Erythroblast (primary cell): ENCODE measurements around the gene PTX4.
A peak's percentile ranks its signal among the peaks of the same experiment; 100 is the strongest.
"Not testable (repeated sequence)": the region's sequence is repeated elsewhere in the genome, so short reads cannot be mapped to it uniquely, and the experiment has no call there.

Experiments
- DNase-seq, 2 experiments: peaks; one replicate each; lab custom pipeline; 2025; lab: John Stamatoyannopoulos, UW
- GATA1 ChIP-seq: IDR thresholded peaks from 2 replicates; pipeline ENCODE4 v1.6.1; 2011; ENCODE audit warnings: low read depth, mild to moderate bottlenecking, control low read depth, low read length, moderate library complexity
- POLR2A ChIP-seq: IDR thresholded peaks from 2 replicates; pipeline ENCODE4 v1.6.1; 2011; ENCODE audit warnings: mild to moderate bottlenecking, low read length

The PTX4 gene

GRCh38 chr16:1474082-1474795, 14.5 kb downstream of the PTX4 start:
- TF ChIP-seq GATA1 (no peak), POLR2A (no peak)
- DNase-seq: peak; percentile 59 to 63

DNA sequence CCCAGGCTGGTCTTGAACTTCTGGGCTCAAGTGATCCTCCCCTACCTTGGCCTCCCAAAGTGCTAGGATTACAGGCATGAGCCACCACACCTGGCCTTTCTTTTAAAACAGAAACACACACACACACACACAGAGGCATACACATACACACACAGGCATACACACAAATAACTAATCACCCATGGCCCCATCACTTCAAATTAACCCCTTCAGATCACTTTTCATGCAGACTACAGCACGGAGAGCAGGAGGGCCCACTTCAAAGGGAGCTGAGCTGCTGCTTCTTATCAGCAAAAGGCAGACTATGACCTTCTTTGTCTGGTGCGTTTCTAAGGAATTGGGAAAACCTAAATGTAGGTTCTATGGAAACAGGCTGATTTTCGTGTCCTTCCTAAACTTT, 15.8 kb downstream of the PTX4 start:
- TF ChIP-seq POLR2A: no peak
- TF ChIP-seq GATA1: no peak
- DNase-seq: peak; percentile 30 to 62

GRCh38 chr16:1471569-1472194, 17.1 kb downstream of the PTX4 start:
- TF ChIP-seq POLR2A (no peak), GATA1 (no peak)
- DNase-seq: no peak

GRCh38 chr16:1470481-1471251, 18.1 kb downstream of the PTX4 start:
- DNase-seq: no peak
- no peak for TF ChIP-seq GATA1
- TF ChIP-seq POLR2A: no peak

DNA sequence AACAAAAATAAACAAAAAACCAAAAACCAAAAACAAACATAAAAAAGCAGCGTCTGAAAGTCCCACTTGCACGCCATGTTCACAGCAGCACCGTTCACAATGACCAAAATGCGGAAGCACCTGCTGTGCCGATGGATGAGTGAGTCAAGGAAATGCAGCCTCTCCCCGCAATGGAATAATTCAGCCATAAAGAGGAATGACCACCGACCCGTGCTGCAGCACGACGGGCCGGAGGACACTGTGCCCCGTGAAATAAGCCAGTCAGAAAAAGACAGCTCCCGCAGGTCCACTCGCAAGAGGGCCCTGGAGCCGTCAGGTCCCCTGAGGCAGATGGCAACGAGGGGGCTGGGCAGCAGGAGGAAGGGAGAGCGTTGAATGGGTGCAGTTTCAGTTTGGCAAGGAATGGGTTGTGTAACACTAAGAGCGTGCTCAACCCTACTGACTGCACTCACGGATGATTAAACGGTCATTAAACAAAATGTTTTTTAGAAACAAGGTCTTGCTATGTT, 19.0 kb downstream of the PTX4 start:
- TF ChIP-seq GATA1 (no peak), POLR2A (no peak)
- DNase-seq: no peak

DNA sequence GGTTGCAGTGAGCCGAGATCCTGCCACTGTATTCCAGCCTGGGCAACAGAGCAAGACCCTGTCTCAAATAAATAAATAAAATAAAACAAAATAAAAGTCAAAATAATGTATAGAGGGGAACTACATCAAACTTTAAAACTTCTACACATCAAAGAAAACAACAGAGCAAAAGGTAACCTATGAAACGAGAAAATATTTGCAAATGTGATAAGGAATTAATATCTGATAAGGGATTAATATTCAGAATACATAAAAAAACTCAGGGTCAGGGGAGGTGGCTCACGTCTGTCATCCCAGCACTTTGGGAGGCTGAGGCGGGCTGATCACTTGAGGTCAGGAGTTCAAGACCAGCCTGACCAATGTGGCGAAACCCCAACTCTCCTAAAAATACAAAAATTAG, 19.6 kb downstream of the PTX4 start:
- DNase-seq: not testable (repeated sequence)

- TF ChIP-seq GATA1 (no peak), POLR2A (no peak)
- DNase-seq: no peak
Observed at GRCh38 chr16:1468426-1468810, 20.3 kb downstream of the PTX4 start.

DNA sequence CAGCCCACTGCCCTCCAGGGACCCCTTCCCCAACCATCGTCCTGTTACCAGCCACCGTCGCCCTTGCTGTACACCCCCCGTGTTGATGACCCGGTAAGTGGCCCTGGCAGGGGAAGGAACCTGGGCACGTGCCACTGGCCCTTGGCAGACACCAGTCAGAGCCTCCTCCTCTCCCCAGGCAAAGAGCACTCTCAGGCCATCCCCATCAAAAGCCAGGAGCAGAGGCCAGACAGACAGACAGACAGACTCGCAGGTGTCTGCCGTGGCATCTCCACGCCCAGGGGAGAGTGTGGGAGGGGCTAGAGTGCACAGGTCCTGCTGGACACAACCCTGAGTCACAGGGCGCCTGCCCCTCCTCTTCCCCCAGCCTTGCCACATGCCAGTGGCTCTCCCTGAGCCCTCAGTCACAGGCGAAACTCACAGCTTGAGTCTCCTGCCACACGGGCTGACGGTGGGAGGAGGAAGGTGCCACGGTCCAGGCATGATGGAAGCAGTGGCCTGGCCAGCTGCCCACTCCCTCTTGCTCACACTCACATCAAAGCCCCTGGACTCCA, 21.7 kb downstream of the PTX4 start:
- TF ChIP-seq GATA1 (no peak), POLR2A (no peak)

DNA sequence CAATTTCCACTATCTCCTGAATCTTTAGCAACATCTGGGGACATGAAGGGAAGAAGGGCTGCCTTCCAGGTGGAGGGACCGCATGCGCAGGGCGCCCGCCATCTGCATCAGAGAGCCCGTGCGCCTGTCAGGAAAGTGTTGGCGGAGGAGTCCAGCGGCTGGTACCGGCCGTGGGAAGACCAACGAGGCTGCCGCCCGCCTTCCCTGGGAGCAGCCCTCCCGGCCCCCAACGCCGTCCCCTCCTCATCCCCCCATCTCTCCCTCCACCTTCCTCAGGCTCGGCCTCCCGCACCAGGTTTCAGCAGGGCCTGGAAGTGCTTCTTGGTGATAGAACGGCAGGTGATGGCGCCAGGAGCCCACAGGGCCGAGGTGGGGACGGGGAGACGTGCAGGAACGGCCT, 22.7 kb downstream of the PTX4 start:
- TF ChIP-seq GATA1: no peak
- no peak for TF ChIP-seq POLR2A
- DNase-seq: no peak

More for the DNA sequence above, 21.7 kb downstream of the PTX4 start:
- DNase-seq: no peak

GRCh38 chr16:1465567-1465915, 23.2 kb downstream of the PTX4 start:
- DNase-seq: no peak

DNA sequence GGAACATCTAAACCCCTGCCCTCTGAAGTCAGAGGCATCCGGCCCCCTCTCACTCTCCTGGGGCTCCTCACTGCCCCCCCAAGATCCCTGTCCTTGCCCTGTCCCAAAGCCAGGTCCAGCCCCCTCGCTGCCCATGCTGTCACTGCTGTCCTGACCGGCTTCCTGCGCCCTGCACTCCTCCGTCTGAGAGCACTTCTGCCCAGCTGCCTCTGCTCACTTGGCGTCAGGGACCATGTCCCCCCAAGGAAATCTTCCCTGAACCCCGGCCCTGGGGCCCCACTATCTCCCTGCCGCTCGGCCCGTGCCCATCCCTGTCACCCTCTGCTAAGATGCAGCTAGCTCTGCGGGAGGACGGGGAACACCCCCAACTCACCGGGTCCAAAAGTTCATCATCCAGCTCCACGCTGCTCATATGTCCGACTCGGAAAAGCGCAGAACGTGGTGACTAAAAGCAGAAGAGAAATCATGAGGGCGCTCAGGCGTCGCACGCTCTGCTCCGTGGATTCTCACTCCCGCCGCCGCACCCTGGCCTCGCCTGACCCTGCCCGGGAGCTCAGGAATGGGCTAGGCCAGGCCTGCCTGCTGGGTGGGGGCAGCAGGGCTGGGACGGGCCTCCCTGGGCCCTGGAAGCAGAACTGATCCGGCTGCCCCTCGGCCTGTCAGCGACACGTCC, 23.7 kb downstream of the PTX4 start:
- no peak for DNase-seq
- TF ChIP-seq GATA1 (no peak), POLR2A (no peak)

More at GRCh38 chr16:1465567-1465915, 23.2 kb downstream of the PTX4 start:
- TF ChIP-seq POLR2A: no peak
- no peak for TF ChIP-seq GATA1

GRCh38 chr16:1464196-1464893, 24.4 kb downstream of the PTX4 start:
- TF ChIP-seq POLR2A (no peak), GATA1 (no peak)
- DNase-seq: no peak

GRCh38 chr16:1461146-1461545, 27.6 kb downstream of the PTX4 start:
- TF ChIP-seq POLR2A: no peak
- TF ChIP-seq GATA1: no peak
- no peak for DNase-seq
